NCI-H128 (cell line): ENCODE measurements around the gene CT45A6.
"Not testable (repeated sequence)": the region's sequence is repeated elsewhere in the genome, so short reads cannot be mapped to it uniquely, and the experiment has no call there.

ENCODE experiments used
- DNase-seq: peaks from one replicate; lab custom pipeline; 2025; ENCODE audit not compliant: unreplicated experiment; lab: John Stamatoyannopoulos, UW

The CT45A6 gene, protein sequence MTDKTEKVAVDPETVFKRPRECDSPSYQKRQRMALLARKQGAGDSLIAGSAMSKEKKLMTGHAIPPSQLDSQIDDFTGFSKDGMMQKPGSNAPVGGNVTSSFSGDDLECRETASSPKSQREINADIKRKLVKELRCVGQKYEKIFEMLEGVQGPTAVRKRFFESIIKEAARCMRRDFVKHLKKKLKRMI

DNA sequence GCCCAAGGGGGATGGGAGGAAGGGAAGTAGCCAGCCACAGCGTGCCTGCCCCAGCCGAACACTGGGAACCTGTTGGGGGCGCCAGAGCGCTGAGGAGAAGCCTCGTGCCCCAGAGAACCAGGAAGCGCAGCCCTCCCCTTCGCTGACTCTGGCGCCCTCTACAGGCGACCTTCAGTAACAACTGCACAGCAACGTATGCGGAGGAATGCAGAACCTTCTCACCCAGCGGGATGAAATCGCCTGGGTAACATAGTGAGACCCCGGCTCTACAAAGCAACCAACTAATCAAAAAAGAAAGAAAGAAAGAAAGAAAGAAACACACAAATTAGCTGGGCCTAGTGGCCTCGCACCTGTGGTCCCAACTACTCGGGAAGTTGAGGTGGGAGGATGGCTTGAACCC, at the start of gene CT45A6:
TSS of gene CT45A6 (minus strand) at position 101 of the 400 bp plus-strand sequence. CDS start 3,794 bp downstream, outside the sequence.
- not testable (repeated sequence) for DNase-seq

GRCh38 chrX:135837180-135837579, 34.6 kb upstream of the CT45A6 start, which contains the start of gene CT45A7:
CT45A7 (minus strand) TSS chrX:135837280; CDS start chrX:135833533, 3,747 bp downstream.
- DNase-seq = not testable (repeated sequence)

DNA sequence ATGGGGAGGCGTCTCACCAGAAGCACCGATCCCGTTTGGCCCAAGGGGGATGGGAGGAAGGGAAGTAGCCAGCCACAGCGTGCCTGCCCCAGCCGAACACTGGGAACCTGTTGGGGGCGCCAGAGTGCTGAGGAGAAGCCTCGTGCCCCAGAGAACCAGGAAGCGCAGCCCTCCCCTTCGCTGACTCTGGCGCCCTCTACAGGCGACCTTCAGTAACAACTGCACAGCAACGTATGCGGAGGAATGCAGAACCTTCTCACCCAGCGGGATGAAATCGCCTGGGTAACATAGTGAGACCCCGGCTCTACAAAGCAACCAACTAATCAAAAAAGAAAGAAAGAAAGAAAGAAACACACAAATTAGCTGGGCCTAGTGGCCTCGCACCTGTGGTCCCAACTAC, 17.3 kb upstream of the CT45A6 start, which contains the start of gene CT45A2:
TSS of gene CT45A2 (minus strand) at position 101 of the 400 bp plus-strand sequence. CDS start 3,747 bp downstream, outside the sequence.
- DNase-seq = not testable (repeated sequence)

DNA sequence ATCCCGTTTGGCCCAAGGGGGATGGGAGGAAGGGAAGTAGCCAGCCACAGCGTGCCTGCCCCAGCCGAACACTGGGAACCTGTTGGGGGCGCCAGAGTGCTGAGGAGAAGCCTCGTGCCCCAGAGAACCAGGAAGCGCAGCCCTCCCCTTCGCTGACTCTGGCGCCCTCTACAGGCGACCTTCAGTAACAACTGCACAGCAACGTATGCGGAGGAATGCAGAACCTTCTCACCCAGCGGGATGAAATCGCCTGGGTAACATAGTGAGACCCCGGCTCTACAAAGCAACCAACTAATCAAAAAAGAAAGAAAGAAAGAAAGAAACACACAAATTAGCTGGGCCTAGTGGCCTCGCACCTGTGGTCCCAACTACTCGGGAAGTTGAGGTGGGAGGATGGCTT, 17.2 kb downstream of the CT45A6 start, which contains the start of gene CT45A5:
TSS of gene CT45A5 (minus strand) at position 101 of the 400 bp plus-strand sequence. CDS start 3,774 bp downstream, outside the sequence.
- DNase-seq = not testable (repeated sequence)

GRCh38 chrX:135768091-135768490, 34.5 kb downstream of the CT45A6 start, which contains the start of gene CT45A3:
CT45A3 (minus strand) TSS chrX:135768191; CDS start chrX:135764444, 3,747 bp downstream.
- DNase-seq = not testable (repeated sequence)

DNA sequence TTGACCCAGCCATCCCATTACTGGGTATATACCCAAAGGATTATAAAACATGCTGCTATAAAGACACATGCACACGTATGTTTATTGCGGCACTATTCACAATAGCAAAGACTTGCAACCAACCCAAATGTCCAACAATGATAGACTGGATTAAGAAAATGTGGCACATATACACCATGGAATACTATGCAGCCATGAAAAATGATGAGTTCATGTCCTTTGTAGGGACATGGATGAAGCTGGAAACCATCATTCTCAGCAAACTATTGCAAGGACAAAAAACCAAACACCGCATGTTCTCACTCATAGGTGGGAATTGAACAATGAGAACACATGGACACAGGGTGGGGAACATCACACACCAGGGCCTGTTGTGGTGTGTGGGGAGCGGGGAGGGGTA, 57.8 kb downstream of the CT45A6 start:
- DNase-seq = not testable (repeated sequence)
